SHP77 (cell line): ENCODE results near the gene PARS2.

Source experiments
- DNase-seq, 2 experiments: peaks; one replicate each; lab custom pipeline; 2025; lab: John Stamatoyannopoulos, UW

The PARS2 gene

GRCh38 chr1:54774820-54775498 is 10.6 kb upstream of the PARS2 start:
- DNase-seq: peak; percentile 28 to 35

- DNase-seq: no peak
Measured at GRCh38 chr1:54772951-54773350, 8.6 kb upstream of the PARS2 start.

GRCh38 chr1:54768093-54768492 is 3.8 kb upstream of the PARS2 start:
- peak in 1 of 2 experiments; percentile 4 for DNase-seq

GRCh38 chr1:54767526-54767925 is 3.2 kb upstream of the PARS2 start:
- DNase-seq: no peak

DNA sequence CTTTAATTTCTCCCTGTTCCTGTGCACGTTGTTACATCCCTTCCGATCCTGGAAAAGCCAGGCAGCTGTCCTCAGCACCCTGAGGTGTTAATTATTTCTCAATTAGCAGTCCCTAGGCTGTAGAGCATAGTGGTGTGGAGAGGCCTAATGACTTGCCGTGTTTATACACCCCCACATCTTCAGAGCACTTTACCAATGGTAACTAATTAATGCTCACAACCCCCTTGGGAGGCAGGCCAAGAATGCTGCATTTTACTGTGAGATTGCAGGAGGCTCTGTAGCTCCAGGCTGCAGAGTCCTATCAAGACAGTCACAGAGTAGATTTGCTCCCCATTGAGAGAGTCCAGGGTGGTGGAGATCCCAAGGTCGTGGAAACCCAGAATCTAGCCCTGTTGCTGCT is 2.4 kb upstream of the PARS2 start:
- no peak for DNase-seq

GRCh38 chr1:54764922-54765561 is 719 bp upstream of the PARS2 start:
- no peak for DNase-seq

- no peak for DNase-seq
Measured at GRCh38 chr1:54763816-54764132, 549 bp downstream of the PARS2 start.

DNA sequence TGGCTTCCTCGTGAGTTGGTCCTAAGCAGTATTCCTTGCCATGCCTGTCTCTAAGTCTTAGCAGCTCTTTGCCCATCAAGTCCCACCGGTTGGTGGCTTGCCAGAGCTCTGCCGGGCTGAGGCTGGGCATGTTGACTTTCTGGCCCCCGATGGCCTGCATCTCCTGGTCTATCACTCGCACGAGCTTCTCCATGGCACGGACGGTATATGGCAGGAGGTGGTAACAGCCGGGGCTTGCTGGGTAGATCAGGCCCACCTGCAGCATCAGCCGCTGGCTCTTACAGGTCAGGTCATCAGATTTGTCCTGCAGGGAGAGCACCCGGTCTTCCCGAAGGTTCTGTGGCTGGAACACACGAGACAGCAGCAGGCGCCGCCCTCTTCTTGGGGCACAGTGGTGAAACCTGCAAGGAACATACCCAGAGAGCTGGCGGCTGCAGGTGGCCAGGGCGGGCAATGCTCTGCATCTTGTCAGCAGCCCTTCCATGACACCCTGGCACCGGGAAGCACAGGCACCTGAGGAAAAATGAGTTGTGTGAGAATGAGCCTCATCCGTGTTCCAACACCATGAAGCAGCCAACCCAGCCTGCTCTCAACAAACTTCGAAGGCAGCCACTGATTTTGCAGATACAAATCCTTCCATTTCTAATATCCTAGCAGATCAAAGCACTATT is 5.5 kb downstream of the PARS2 start:
- DNase-seq: no peak

- DNase-seq: no peak
Measured at GRCh38 chr1:54757833-54758232, 6.5 kb downstream of the PARS2 start.

- DNase-seq: no peak
Measured at GRCh38 chr1:54754486-54755285, 9.6 kb downstream of the PARS2 start.

DNA sequence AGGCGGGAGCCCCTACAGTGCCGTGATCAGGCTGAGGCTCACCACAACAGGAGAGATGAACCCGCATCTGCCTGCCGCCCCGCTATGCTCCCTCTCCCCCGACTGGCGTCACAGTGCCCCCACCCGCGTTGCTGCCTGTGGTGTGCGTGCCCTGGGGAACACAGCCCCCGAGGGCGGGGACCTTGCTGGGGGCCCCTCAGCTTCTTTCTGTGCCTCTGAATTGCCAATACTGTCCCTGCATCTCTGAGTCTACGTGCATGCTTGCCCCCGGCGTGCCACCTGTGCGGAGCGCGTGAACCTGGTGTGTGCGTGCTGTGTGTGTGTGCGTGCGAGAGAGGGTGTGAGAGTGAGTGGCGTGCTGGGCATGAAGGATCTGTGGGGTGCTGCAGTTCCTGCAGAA is 10.3 kb downstream of the PARS2 start:
- DNase-seq: no peak

DNA sequence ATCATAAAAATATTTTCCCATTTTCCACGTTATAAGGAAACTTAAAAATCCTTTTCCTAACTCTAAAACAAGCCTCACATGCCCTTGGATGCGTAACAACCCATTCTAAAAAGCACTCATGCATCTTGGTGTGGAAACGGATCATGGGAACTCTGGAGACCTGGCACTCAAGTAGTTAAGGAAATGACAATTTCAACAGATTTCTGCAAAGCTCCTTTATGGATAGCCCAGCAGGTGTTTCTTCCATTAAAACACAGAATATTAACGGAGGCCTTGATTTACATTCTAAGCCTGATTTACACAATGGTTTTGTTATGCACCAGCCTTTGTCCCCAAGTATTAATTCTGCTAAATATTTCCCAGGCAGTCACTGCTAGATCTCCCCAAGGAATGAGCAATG is 12.9 kb downstream of the PARS2 start:
- no peak for DNase-seq

DNA sequence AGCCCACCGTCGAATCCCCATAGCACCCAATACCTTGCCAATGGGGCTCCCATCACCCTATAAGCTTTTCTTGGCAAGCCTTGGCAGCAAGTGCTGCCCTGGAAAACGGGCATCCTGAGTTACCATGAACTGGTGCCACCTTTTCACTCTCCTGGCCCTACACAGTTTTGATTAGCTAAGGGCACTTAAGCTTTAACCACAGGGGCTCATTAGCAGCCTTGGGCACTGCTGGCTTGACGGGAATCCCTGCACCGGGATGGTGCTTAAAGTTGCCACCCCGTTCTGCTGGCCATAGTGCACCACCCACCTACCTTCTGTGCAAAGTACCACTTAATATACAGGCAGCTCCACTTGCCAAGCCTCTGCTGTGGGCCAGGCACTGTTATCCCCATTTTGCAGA is 13.7 kb downstream of the PARS2 start:
- no peak for DNase-seq

DNA sequence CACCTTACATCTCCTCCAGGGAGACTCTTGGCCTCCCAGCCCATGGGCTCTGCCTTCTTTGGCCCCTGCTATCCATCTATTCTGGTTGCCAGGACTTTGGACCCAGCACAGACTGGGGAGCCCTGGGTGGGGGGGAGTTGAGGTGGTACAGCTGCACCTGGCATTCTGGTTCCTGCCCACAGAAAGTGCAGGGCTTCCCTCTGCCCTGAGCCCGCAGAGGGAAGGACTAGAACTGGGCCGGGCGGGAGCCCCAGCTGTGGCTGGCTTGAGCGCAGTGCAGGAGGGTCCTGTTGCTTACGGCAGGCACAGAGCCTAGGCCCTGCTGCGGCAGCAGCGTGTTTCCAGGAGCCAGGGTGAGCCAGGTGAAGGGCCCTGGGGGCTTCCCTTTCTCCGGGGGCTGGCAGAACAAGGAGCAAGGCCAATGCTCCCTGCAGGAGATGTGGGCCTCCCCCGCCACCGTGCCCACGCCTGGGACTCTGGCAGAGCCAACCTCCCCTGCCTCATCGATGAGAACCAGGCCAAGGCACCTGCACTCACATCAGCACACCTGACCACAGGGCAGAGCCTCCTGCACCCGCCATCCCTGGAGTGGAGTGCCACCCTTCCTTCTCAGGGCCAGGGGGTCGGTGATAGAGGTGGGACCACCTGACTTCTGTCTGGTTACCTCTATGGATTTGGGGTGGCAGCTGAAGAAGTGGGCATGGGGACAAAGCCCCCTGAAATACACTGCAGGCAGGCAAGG is 16.1 kb downstream of the PARS2 start:
- DNase-seq: no peak

DNA sequence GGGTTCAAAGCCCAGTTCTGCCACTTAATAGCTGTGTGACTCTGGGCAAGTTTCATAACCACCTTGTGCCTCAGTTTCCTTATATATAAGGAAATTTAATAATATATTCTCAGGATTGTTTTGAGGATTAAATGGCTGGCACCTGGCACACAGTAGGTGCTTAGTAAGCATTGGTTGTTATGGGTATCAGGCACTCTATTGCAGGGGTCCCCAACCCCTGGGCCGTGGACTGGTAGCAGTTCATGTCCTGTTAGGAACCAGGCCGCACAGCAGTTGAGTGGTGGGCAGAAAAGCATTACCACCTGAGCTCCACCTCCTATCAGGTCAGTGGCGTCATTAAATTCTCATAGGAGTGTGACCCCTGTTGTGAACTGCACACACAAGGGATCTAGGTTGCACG is 18.5 kb downstream of the PARS2 start:
- DNase-seq: no peak

DNA sequence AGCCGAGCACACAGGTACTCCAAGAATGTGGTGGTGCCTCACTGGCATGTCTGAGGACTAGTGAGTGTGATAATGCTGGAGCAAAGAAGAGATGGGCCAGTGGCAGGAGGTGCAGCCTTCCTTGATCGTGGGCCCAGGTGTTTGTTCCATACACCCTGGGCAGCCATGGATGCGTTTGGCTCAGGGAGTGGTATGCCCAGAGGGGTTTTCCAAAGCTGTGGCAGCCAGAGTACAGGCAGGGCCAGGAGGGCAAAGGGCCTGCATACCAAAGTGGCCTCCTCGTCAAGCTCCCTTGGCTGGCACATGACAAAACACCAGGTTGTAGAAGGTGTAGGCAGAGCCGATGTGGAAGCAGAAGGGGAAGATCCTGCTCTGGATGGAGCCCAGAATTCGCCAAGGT is 19.0 kb downstream of the PARS2 start:
- no peak for DNase-seq

DNA sequence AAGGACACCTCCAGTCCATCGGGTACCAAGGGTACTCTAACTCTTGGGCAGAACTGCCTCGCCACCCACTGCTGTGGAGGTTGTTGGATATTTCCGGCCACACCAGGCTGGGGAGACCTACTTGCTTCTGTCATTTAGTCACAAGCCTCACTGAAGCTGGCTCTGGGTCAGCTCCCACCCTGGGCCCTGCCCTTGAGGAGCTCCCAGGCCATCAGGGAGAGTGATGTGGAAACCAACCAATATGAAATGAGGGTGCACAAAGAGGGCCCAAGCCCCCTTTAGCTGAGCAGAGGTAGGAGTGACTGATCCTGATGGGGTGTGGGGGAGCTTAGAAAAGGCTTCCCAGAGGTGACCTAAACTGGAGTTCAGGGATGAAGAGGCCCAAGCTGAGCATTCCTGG is 19.6 kb downstream of the PARS2 start:
- DNase-seq: no peak

- no peak for DNase-seq
Measured at GRCh38 chr1:54743416-54744226, 20.7 kb downstream of the PARS2 start.

DNA sequence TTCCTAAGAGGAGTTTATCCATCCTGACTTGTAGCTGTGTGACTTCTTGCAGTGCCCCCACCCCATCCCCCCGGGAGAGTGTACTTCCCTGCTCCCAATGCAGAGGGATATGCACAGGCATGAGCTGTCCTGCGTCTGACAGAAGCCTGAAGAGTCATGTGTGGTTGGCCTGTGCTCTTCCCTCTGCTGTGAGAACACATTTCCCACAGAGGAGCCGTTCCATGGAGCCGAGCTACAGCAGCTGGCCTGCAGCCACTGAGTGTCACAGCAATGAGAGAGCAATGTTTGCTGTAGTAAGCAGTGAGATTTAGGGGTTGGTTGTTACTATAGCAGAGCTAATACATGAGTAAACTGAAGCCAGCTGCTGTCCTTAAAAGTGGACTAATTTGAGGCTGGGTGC is 22.0 kb downstream of the PARS2 start:
- DNase-seq: no peak

GRCh38 chr1:54741531-54741930 is 22.8 kb downstream of the PARS2 start:
- DNase-seq: no peak

DNA sequence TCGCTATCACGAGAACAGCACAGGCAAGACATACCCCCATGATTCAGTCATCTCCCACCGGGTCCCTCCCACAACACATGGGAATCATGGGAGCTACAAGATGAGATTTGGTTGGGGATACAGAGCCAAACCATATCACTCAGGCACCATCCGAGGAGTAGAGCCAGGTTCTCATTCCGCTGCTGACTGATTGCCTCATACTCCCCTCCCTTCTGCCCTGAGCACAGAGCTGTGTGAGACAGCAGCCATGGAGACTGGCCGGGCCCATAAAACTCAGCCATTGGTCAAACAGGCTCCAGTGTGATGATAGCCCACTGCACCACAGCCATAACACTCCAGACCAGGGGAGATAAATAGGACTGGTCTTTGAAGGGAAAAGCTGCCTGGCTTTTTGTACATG is 26.1 kb downstream of the PARS2 start:
- DNase-seq: no peak
